HepG2 (cell line): Measurements from ENCODE around the gene RNASE11. TPM values are rescaled to one million over a fixed set of nuclear protein-coding genes. Genes with fewer than 3 reads are reported as not detected.

Source experiments
- ATAC-seq: fragments of 200-7000 bp; cut with Tn5 transposase; 3 replicates; pipeline ENCODE4 v1.9.1; 2020; ENCODE audit warnings: mild to moderate bottlenecking, moderate library complexity
- BruUV-seq: library from RNA; stranded (reverse); fragments of 400-500 nt; replicated peaks from 2 replicates; lab custom pipeline; 2021; lab: Mats Ljungman, UMichigan
- CTCF ChIA-PET: fragments of 300-600 bp; formaldehyde crosslinking; extraction: SDS; loops from one replicate; lab custom pipeline; 2021; ENCODE audit warnings: low total read pairs, inconsistent platforms, low intra/inter-chr PET ratio; lab: Yijun Ruan, JAX
- POLR2A ChIA-PET: fragments of 350-600 bp; sonication (Branson Sonifier 250); formaldehyde crosslinking; loops from one replicate; lab custom pipeline; 2020; ENCODE audit warnings: antibody characterized with exemption, inconsistent platforms; lab: Yijun Ruan, JAX
- DNase-seq: peaks from one replicate; pipeline ENCODE4 v3.0.0-alpha.2; 2015; ENCODE audit warnings: low spot score
- FAIRE-seq: peaks from 3 replicates; lab custom pipeline; 2011; peaks lifted over from hg19 to GRCh38; lab: Jason Lieb, UNC
- H2AFZ ChIP-seq: one replicate; pipeline ENCODE4 v1.6.1; 2011; ENCODE audit warnings: low read length, inconsistent platforms
- H3K27ac ChIP-seq: fragments of 300-600 bp; 3 replicates; pipeline ENCODE4 v1.8.0; 2011; ENCODE audit warnings: mixed run types, mild to moderate bottlenecking, mixed read lengths, low read length, inconsistent platforms; ENCODE audit not compliant: insufficient read depth; ENCODE audit errors: extremely low read length
- H3K27me3 ChIP-seq, 2 experiments: fragments of 200-600 bp in 1 of 2; 2 replicates in 1 of 2; 3 replicates in 1 of 2; pipeline versions ENCODE4 v1.6.0 to v1.8.0; 2011; ENCODE audit warnings: low read length in 2 of 2, mild to moderate bottlenecking in 2 of 2, moderate library complexity in 2 of 2, inconsistent platforms in 1 of 2; ENCODE audit not compliant: insufficient read depth in 2 of 2, control insufficient read depth in 1 of 2
- H3K36me3 ChIP-seq, 2 experiments: fragments of 200-600 bp in 1 of 2; replicated peaks in 1 of 2; 2 replicates in 1 of 2; 3 replicates in 1 of 2; pipeline versions ENCODE4 v1.5.1 to v1.8.0; 2011; ENCODE audit warnings: low read length in 2 of 2, inconsistent platforms in 1 of 2; ENCODE audit not compliant: insufficient read depth in 2 of 2, control insufficient read depth in 1 of 2
- H3K4me1 ChIP-seq: 2 replicates; pipeline ENCODE4 v1.5.1; 2012; ENCODE audit warnings: low read length, inconsistent platforms; ENCODE audit not compliant: insufficient read depth
- H3K4me2 ChIP-seq: 2 replicates; pipeline ENCODE4 v1.6.0; 2011; ENCODE audit warnings: low read depth, low read length, inconsistent platforms
- H3K4me3 ChIP-seq, 3 experiments: fragments of 200-600 bp in 1 of 3; sonication (generic), shearing (Covaris generic) in 1 of 3; replicated peaks in 1 of 3; 2 replicates each; pipeline ENCODE4 v1.5.1; 2011 to 2016; ENCODE audit warnings: low read length in 3 of 3, inconsistent platforms in 2 of 3, low read depth in 2 of 3, mild to moderate bottlenecking in 2 of 3, control low read depth in 1 of 3, mixed read lengths in 1 of 3; ENCODE audit not compliant: insufficient read depth in 1 of 3
- H3K79me2 ChIP-seq: one replicate; pipeline ENCODE4 v1.6.1; 2011; ENCODE audit warnings: low read length, inconsistent platforms; ENCODE audit not compliant: insufficient read depth
- H3K9ac ChIP-seq: 2 replicates; pipeline ENCODE4 v1.6.0; 2011; ENCODE audit warnings: mild to moderate bottlenecking, low read depth, low read length, inconsistent platforms; ENCODE audit not compliant: insufficient read depth
- H3K9me3 ChIP-seq: 2 replicates; pipeline ENCODE4 v1.5.1; 2012; ENCODE audit warnings: mild to moderate bottlenecking, low read length
- H4K20me1 ChIP-seq: 2 replicates; pipeline ENCODE4 v1.6.0; 2011; ENCODE audit warnings: inconsistent platforms, mild to moderate bottlenecking, low read length, moderate library complexity; ENCODE audit not compliant: insufficient read depth
- BRD4 ChIP-seq: sonication (generic); formaldehyde crosslinking; IDR thresholded peaks from 2 replicates; pipeline ENCODE4 v1.4.0; 2020; ENCODE audit warnings: missing genetic modification reagents
- EED ChIP-seq: sonication (generic); formaldehyde crosslinking; IDR thresholded peaks from 2 replicates; pipeline ENCODE4 v1.5.0; 2020; ENCODE audit warnings: mild to moderate bottlenecking, missing genetic modification reagents
- ERF ChIP-seq: IDR thresholded peaks from 2 replicates; pipeline ENCODE4 v1.6.1; 2018; ENCODE audit warnings: missing biosample characterization, missing genetic modification reagents
- GATAD2A ChIP-seq: IDR thresholded peaks from 2 replicates; pipeline ENCODE4 v1.6.1; 2016
- JUNB ChIP-seq: sonication (generic); formaldehyde crosslinking; IDR thresholded peaks from 2 replicates; pipeline ENCODE4 v1.8.0; 2022; ENCODE audit warnings: missing genetic modification reagents, mild to moderate bottlenecking, borderline replicate concordance
- SKI ChIP-seq: fragments of 450-650 bp; IDR thresholded peaks from one replicate; pipeline ENCODE4 v1.6.1; 2018; ENCODE audit warnings: mild to moderate bottlenecking; ENCODE audit not compliant: partially characterized antibody
- SRSF9 ChIP-seq: fragments of 200-400 bp; formaldehyde crosslinking; IDR thresholded peaks from 2 replicates; pipeline ENCODE4 v1.6.1; 2018; ENCODE audit warnings: borderline replicate concordance, mild to moderate bottlenecking, low read depth, low read length; ENCODE audit not compliant: insufficient read depth, poor library complexity, severe bottlenecking
- UBTF ChIP-seq: sonication (generic); formaldehyde crosslinking; IDR thresholded peaks from 2 replicates; pipeline ENCODE4 v1.4.0; 2020; ENCODE audit warnings: mild to moderate bottlenecking, missing genetic modification reagents
- ZBED4 ChIP-seq: sonication (generic); formaldehyde crosslinking; IDR thresholded peaks from 2 replicates; pipeline ENCODE4 v1.4.0; 2020; ENCODE audit warnings: missing genetic modification reagents, borderline replicate concordance
- ZNF234 ChIP-seq: sonication (generic); formaldehyde crosslinking; conservative IDR thresholded peaks from 2 replicates; pipeline ENCODE4 v1.5.1; 2020; ENCODE audit warnings: mild to moderate bottlenecking, missing genetic modification reagents
- ZNF260 ChIP-seq: sonication (generic); formaldehyde crosslinking; IDR thresholded peaks from 2 replicates; pipeline ENCODE4 v1.4.0; 2020; ENCODE audit warnings: missing genetic modification reagents, low read depth, mild to moderate bottlenecking, borderline replicate concordance
- ZNF660 ChIP-seq: sonication (generic); formaldehyde crosslinking; IDR thresholded peaks from 2 replicates; pipeline ENCODE4 v1.5.1; 2020; ENCODE audit warnings: mild to moderate bottlenecking, low read depth, missing genetic modification reagents, borderline replicate concordance
- ZNF691 ChIP-seq: sonication (generic); formaldehyde crosslinking; IDR thresholded peaks from 2 replicates; pipeline ENCODE4 v1.4.0; 2020; ENCODE audit warnings: missing genetic modification reagents, low read depth, mild to moderate bottlenecking, borderline replicate concordance
- ZSCAN22 ChIP-seq: sonication (generic); formaldehyde crosslinking; IDR thresholded peaks from 2 replicates; pipeline ENCODE4 v1.4.0; 2020; ENCODE audit warnings: mild to moderate bottlenecking, missing genetic modification reagents
- WGBS: methylation state at CpG from one replicate; pipeline ENCODE4 v1.1.6; 2017; ENCODE audit warnings: low lambda C conversion rate; 5-methylcytosine and 5-hydroxymethylcytosine counted together
- in situ Hi-C: cut with HindIII; loops from 2 replicates; pipeline ENCODE4 v1.10.0; 2017; ENCODE audit warnings: low pct_unique_long_range_greater_than_20kb; ENCODE audit not compliant: extremely low pct_ligation_motif_present
- intact Hi-C: fragments of 100-400 bp; cut with micrococcal nuclease; formaldehyde crosslinking; loops from one replicate; pipeline ENCODE4 v1.10.0; 2022; ENCODE audit not compliant: unreplicated experiment
- polyA plus RNA-seq, 8 experiments: library from polyadenylated mRNA; depleted of rRNA in 3 of 8; stranded (reverse) in 7 of 8; unstranded in 1 of 8; fragments of >200 nt; fragmentation: Illumina TruSeq in 4 of 8; extraction: Trizol in 4 of 8; gene quantifications; 2 replicates each; pipeline versions ENCODE4 v1.2.1 to v1.2.3, GENCODE V29; 2011 to 2016; ENCODE audit warnings: low read depth in 4 of 8, missing spikeins in 1 of 8, mixed read lengths in 1 of 8; ENCODE audit not compliant: insufficient read depth in 1 of 8
- total RNA-seq, 5 experiments: library from RNA; depleted of rRNA; stranded (reverse); fragments of >200 nt; fragmentation: Illumina TruSeq; extraction: Trizol; gene quantifications; 2 replicates each; pipeline ENCODE4 v1.2.3, GENCODE V29; 2016; ENCODE audit warnings: low read depth in 1 of 5

The RNASE11 gene
- total and polyA plus RNA-seq, 2 of the 13 experiments (the other 11 are each of a cell fraction or from before 2014, with no cell fraction given): not detected

GRCh38 chr14:20613094-20614037 is 25.6 kb upstream of the RNASE11 start:
- ChIA-PET CTCF (interaction anchor here (1.0 to 1.3 kb wide), 3 partner anchors 19 to 78 kb away, joined by 3 to 6 read pairs (median 6); no protein-coding TSS in a partner anchor), POLR2A (interaction anchor here (0.7 to 4.8 kb wide), 17 partner anchors 10 to 484 kb away, joined by 3 to 105 read pairs (median 5); partner anchors contain the start of genes ANG, APEX1, CCNB1IP1 and OSGEP)
- H3K27ac ChIP-seq: peak overlapping the region; percentile 73
- H3K4me1 ChIP-seq: peaks cover 77% of the 10 kb centered on the region
- DNase-seq (peak; percentile 99), FAIRE-seq (peak; percentile 74), ATAC-seq (peak; percentile 84)
- BruUV-seq: no TSS peak
- in situ Hi-C loops (loop anchor here (25.0 kb wide), 1 partner anchor 151 kb away; the partner anchor contains the start of genes APEX1, OSGEP, PIP4P1 and PNP), intact Hi-C loops (loop anchor here (1.0 kb wide), 5 partner anchors 19 to 270 kb away; partner anchors contain the start of genes APEX1 and PARP2)
- no peaks in the 10 kb centered on the region for H4K20me1 ChIP-seq
- no peaks in the 10 kb centered on the region; a peak in 1 of 5 replicates for H3K27me3 ChIP-seq
- peak overlapping the region; percentile 92 for H2AFZ ChIP-seq
- H3K9me3 ChIP-seq: no peaks in the 10 kb centered on the region
- H3K4me3 ChIP-seq: peak overlapping the region; percentile 70 to 83 (median 77)
- no peaks in the 10 kb centered on the region for H3K36me3 ChIP-seq
- H3K4me2 ChIP-seq: peak overlapping the region; percentile 83
- peak overlapping the region; percentile 71 for H3K9ac ChIP-seq
- WGBS: 1% methylated on average over 34 of the region's 34 CpGs
- H3K79me2 ChIP-seq: no peaks in the 10 kb centered on the region
- no peak; the same call in none of the 2 replicates for TF ChIP-seq ZBED4 (CRISPR knock-in tag)
- peak; percentile 20; the same call in 1 of the 2 replicates for TF ChIP-seq ZSCAN22
- TF ChIP-seq ZNF691 (CRISPR knock-in tag): no peak; the same call in 1 of the 2 replicates
- TF ChIP-seq JUNB: peak; percentile 28; the same call in 1 of the 2 replicates
- TF ChIP-seq ERF (CRISPR knock-in tag): peak; percentile 70
- TF ChIP-seq GATAD2A: peak; percentile 85
- no peak for TF ChIP-seq SRSF9
- TF ChIP-seq UBTF (CRISPR knock-in tag): peak; percentile 80
- no peak for TF ChIP-seq ZNF660
- TF ChIP-seq EED (CRISPR knock-in tag): no peak
- TF ChIP-seq ZNF234 (CRISPR knock-in tag): peak; percentile 75; the same call in 1 of the 2 replicates
- TF ChIP-seq SKI: peak; percentile 77
- TF ChIP-seq ZNF260 (CRISPR knock-in tag): no peak
- TF ChIP-seq BRD4 (CRISPR knock-in tag): peak; percentile 77
